ENCODE data around the gene NME4.
A peak's percentile ranks its signal among the peaks of the same experiment; 100 is the strongest.

NME4 gene

GRCh38 chr16:378821-379182 lies 18.2 kb upstream of the NME4 start:
- TF ChIP-seq POLR2AphosphoS5 (IDR thresholded peaks at IDR 0.05; ENCODE audit: low read depth), result no peak
- no peak for TF ChIP-seq REST (IDR thresholded peaks at IDR 0.05; ENCODE audit: insufficient replicate concordance, low read depth)
- no peak for TF ChIP-seq CTCF (IDR thresholded peaks at IDR 0.05; ENCODE audit: insufficient read depth, low read length)
- TF ChIP-seq SPI1 (IDR thresholded peaks at IDR 0.05; ENCODE audit: borderline replicate concordance, low read depth), result no peak
- no peak for TF ChIP-seq GABPA (IDR thresholded peaks at IDR 0.05; ENCODE audit: low read depth)
- DNase-seq (ENCODE audit: low read depth in 1 of 2, low spot score in 1 of 2), result no peak
- Histone ChIP-seq H3K27me3 (ENCODE audit: insufficient read depth, poor library complexity, severe bottlenecking) (no peaks in the 10 kb centered on the region), H3K27ac (replicated peaks) (no peak overlapping the region), H3K4me3 (replicated peaks; ENCODE audit: insufficient read depth, low read length) (no peak overlapping the region)

DNA sequence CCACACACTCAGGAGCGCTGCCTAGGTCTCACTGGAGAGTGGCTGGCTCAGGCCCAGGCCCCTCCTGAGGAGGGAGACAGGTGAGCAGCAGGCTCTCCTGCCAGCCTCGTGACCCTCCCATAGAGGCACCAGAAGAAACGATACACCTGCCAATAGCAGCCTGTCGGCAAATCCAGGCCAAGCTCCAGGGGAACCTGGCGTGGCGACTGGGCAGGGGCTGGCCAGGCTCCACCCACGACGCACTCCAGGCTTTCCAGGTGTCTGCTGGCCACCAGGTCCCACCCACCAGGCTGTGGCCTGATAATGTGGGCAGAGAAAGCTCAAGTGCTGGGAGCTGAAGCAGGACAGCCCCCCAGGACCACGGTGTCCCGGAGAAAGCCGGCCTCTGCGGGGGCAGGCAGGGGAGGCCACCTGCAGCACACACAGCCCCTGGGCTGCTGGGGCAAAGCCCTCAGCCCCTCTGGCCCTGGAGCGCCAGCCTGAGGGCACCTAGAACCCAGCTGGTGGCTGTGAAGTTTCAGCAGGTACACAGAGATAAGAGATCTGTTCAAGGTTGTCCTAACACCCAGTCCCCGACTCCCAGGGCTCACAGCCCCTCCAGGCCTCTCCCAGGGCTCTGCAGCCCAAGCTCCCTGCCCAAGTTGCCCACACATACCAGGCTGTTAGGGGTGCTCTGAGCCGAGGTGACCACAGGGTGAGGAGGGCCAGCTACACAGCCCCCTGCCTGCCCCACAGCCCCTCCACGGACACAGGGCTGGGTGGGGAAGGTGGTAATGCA lies 17.6 kb upstream of the NME4 start:
- TF ChIP-seq POLR2AphosphoS5 (IDR thresholded peaks at IDR 0.05; ENCODE audit: low read depth), result no peak
- no peak for TF ChIP-seq GABPA (IDR thresholded peaks at IDR 0.05; ENCODE audit: low read depth)
- no peak for DNase-seq (ENCODE audit: low read depth in 1 of 2, low spot score in 1 of 2)
- no peaks in the 10 kb centered on the region for H3K27me3 ChIP-seq (ENCODE audit: insufficient read depth, poor library complexity, severe bottlenecking)
- H3K4me3 ChIP-seq (replicated peaks; ENCODE audit: insufficient read depth, low read length), result no peak overlapping the region
- H3K27ac ChIP-seq (replicated peaks), result no peak overlapping the region

GRCh38 chr16:379961-380761 lies 16.8 kb upstream of the NME4 start:
- no peak for DNase-seq (ENCODE audit: low read depth in 1 of 2, low spot score in 1 of 2)
- peak overlapping the region; percentile 86; the same call in 1 of the 2 replicates for H3K4me3 ChIP-seq (replicated peaks; ENCODE audit: insufficient read depth, low read length)
- TF ChIP-seq CTCF (IDR thresholded peaks at IDR 0.05; ENCODE audit: insufficient read depth, low read length) (no peak), REST (IDR thresholded peaks at IDR 0.05; ENCODE audit: insufficient replicate concordance, low read depth) (no peak), SPI1 (IDR thresholded peaks at IDR 0.05; ENCODE audit: borderline replicate concordance, low read depth) (no peak), POLR2AphosphoS5 (IDR thresholded peaks at IDR 0.05; ENCODE audit: low read depth) (no peak), GABPA (IDR thresholded peaks at IDR 0.05; ENCODE audit: low read depth) (no peak)
- no peaks in the 10 kb centered on the region for H3K27me3 ChIP-seq (ENCODE audit: insufficient read depth, poor library complexity, severe bottlenecking)
- H3K27ac ChIP-seq (replicated peaks), result no peak overlapping the region

DNA sequence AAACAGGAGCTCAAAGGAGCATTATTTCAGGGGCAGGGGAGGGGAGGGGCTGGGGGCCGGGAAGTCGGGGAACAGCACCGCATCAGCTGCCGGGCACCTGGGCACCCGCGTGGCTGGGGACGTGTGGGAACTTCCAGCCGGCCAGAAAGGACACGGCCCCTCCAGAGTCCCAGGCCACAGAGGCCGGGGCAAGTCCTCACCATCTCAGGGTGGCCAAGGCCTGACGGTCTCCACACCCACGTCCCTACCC lies 16.3 kb upstream of the NME4 start:
- no peak for DNase-seq (ENCODE audit: low read depth in 1 of 2, low spot score in 1 of 2)
- Histone ChIP-seq H3K27me3 (ENCODE audit: insufficient read depth, poor library complexity, severe bottlenecking) (no peaks in the 10 kb centered on the region), H3K27ac (replicated peaks) (peak overlapping the region; percentile 56; the same call in 1 of the 2 replicates), H3K4me3 (replicated peaks; ENCODE audit: insufficient read depth, low read length) (peak overlapping the region; percentile 86)
- no peak for TF ChIP-seq CTCF (IDR thresholded peaks at IDR 0.05; ENCODE audit: insufficient read depth, low read length)

Measured in HL-60 (cell line).